SK-N-SH treated with all-trans-retinoic acid at 6 μM for 48 hours (cell line): ENCODE measurements around the gene CETN2.

Experiments used
- ATAC-seq: fragments of 200-7000 bp; cut with Tn5 transposase; 3 replicates; pipeline ENCODE4 v1.9.1; 2020; ENCODE audit warnings: mild to moderate bottlenecking, moderate library complexity
- ARNTL ChIP-seq: fragments of 450-650 bp; formaldehyde crosslinking; IDR thresholded peaks from 2 replicates; pipeline ENCODE4 v1.5.0; 2020; ENCODE audit warnings: low read depth, mild to moderate bottlenecking, moderate library complexity, borderline replicate concordance
- BACH2 ChIP-seq: fragments of 250-450 bp; sonication (Bioruptor Pico); IDR thresholded peaks from 2 replicates; pipeline ENCODE4 v1.9.0; 2021; ENCODE audit warnings: mild to moderate bottlenecking, borderline replicate concordance
- CSDC2 ChIP-seq: fragments of 250-450 bp; sonication (Bioruptor Pico); IDR thresholded peaks from 2 replicates; pipeline ENCODE4 v1.5.0; 2020; ENCODE audit warnings: mild to moderate bottlenecking, moderate library complexity
- ESRRG ChIP-seq: fragments of 250-450 bp; sonication (Bioruptor Pico); IDR thresholded peaks from 2 replicates; pipeline ENCODE4 v1.6.1; 2021; ENCODE audit warnings: mild to moderate bottlenecking
- GLIS3 ChIP-seq: fragments of 250-450 bp; sonication (Bioruptor Pico); IDR thresholded peaks from 2 replicates; pipeline ENCODE4 v1.5.0; 2020; ENCODE audit warnings: mild to moderate bottlenecking, moderate library complexity
- OSR1 ChIP-seq: fragments of 250-450 bp; sonication (Bioruptor Pico); IDR thresholded peaks from 2 replicates; pipeline ENCODE4 v1.8.0; 2022; ENCODE audit warnings: moderate library complexity, mild to moderate bottlenecking, inconsistent platforms
- PPARA ChIP-seq: fragments of 250-450 bp; sonication (Bioruptor Pico); IDR thresholded peaks from 2 replicates; pipeline ENCODE4 v1.5.0; 2020; ENCODE audit warnings: mild to moderate bottlenecking, borderline replicate concordance
- RARB ChIP-seq: fragments of 250-450 bp; sonication (Bioruptor Pico); IDR thresholded peaks from 2 replicates; pipeline ENCODE4 v1.8.0; 2021; ENCODE audit warnings: mild to moderate bottlenecking, moderate library complexity
- SNAI2 ChIP-seq: fragments of 250-450 bp; sonication (Bioruptor Pico); IDR thresholded peaks from 2 replicates; pipeline ENCODE4 v1.5.0; 2020; ENCODE audit warnings: mild to moderate bottlenecking, moderate library complexity
- TCF4 ChIP-seq: fragments of 250-450 bp; sonication (Bioruptor Pico); IDR thresholded peaks from 2 replicates; pipeline ENCODE4 v1.8.0; 2021; ENCODE audit warnings: mild to moderate bottlenecking, moderate library complexity, borderline replicate concordance
- TOX ChIP-seq: fragments of 250-450 bp; sonication (Bioruptor Pico); IDR thresholded peaks from 2 replicates; pipeline ENCODE4 v1.8.0; 2021; ENCODE audit warnings: mild to moderate bottlenecking, moderate library complexity, borderline replicate concordance
- ZC3H10 ChIP-seq: fragments of 250-450 bp; sonication (Bioruptor Pico); IDR thresholded peaks from 2 replicates; pipeline ENCODE4 v1.5.1; 2021; ENCODE audit warnings: mild to moderate bottlenecking, moderate library complexity
- ZFP3 ChIP-seq: fragments of 250-450 bp; sonication (Bioruptor Pico); IDR thresholded peaks from 2 replicates; pipeline ENCODE4 v1.5.0; 2020; ENCODE audit warnings: mild to moderate bottlenecking, moderate library complexity
- ZNF565 ChIP-seq: fragments of 450-650 bp; formaldehyde crosslinking; conservative IDR thresholded peaks from 2 replicates; pipeline ENCODE4 v1.5.0; 2020; ENCODE audit warnings: low read depth, mild to moderate bottlenecking, moderate library complexity
- ZNF70 ChIP-seq: fragments of 450-650 bp; formaldehyde crosslinking; IDR thresholded peaks from 2 replicates; pipeline ENCODE4 v1.5.0; 2020; ENCODE audit warnings: mild to moderate bottlenecking, moderate library complexity
- ZNF8 ChIP-seq: fragments of 450-650 bp; formaldehyde crosslinking; IDR thresholded peaks from 2 replicates; pipeline ENCODE4 v1.5.0; 2020; ENCODE audit warnings: mild to moderate bottlenecking, moderate library complexity
- TF ChIP-seq, protein P1 (sequence below): fragments of 250-450 bp; sonication (Bioruptor Pico); IDR thresholded peaks from 2 replicates; pipeline ENCODE4 v1.5.1; 2020; ENCODE audit warnings: low read depth, mild to moderate bottlenecking, moderate library complexity
- TF ChIP-seq, protein P2 (sequence below): fragments of 250-450 bp; sonication (Bioruptor Pico); IDR thresholded peaks from 2 replicates; pipeline ENCODE4 v1.8.0; 2020; ENCODE audit warnings: mild to moderate bottlenecking, moderate library complexity, borderline replicate concordance
- TF ChIP-seq, protein P3 (sequence below): fragments of 250-450 bp; sonication (Bioruptor Pico); IDR thresholded peaks from 2 replicates; pipeline ENCODE4 v1.5.0; 2020; ENCODE audit warnings: mild to moderate bottlenecking, moderate library complexity
- TF ChIP-seq, protein P4 (sequence below): fragments of 250-450 bp; sonication (Bioruptor Pico); IDR thresholded peaks from 2 replicates; pipeline ENCODE4 v1.8.0; 2021; ENCODE audit warnings: low read depth, mild to moderate bottlenecking, moderate library complexity, borderline replicate concordance

The CETN2 gene

DNA sequence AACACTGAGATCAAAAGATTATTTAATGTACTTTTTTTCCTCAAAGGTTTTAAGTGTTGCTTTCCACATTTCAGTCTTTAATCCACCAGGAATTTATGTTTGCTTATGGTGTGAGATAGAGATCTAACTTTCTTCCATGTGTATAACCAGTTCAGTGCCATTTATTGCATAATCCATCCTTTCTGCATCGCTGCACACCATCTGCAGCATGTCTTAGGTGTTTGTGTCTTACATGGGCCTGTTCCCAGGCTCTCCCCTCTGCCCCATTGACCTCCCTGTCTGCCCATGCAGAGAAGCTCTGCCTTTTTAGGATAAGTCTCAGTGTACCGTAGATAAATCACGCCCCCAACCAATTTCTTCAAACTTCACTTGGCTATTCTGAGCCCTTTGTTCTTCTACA is 30.6 kb upstream of the CETN2 start:
- no peak for TF ChIP-seq CSDC2 (CRISPR knock-in tag)
- no peak for TF ChIP-seq ZNF70
- TF ChIP-seq OSR1 (CRISPR knock-in tag): no peak
- no peak for ATAC-seq

DNA sequence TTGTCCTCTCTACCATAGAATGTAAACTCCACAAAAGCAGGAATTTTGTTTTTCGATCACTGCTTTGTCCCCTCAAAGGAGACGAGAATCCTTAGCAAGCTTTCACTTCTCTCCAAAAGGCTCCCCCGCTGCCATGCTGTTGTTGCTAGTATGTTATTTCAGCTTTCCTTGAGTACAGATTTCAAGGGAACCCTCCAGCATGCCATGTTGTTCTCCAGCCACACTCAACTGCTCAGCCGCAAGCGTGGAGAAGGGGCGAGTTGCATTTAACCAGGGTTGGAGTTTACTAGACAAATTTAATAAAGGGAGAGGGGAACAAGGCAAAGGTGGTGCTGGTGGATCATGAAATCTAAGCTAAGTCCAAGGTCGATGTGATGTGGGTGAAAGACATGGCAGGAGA is 23.4 kb upstream of the CETN2 start:
- TF ChIP-seq GLIS3 (CRISPR knock-in tag) (no peak), ZNF70 (no peak), TOX (no peak), TCF4 (CRISPR knock-in tag) (no peak), ARNTL (CRISPR knock-in tag) (no peak), OSR1 (CRISPR knock-in tag) (no peak), CSDC2 (CRISPR knock-in tag) (no peak), SNAI2 (CRISPR knock-in tag) (no peak), BACH2 (CRISPR knock-in tag) (no peak)
- TF ChIP-seq, protein P1, sequence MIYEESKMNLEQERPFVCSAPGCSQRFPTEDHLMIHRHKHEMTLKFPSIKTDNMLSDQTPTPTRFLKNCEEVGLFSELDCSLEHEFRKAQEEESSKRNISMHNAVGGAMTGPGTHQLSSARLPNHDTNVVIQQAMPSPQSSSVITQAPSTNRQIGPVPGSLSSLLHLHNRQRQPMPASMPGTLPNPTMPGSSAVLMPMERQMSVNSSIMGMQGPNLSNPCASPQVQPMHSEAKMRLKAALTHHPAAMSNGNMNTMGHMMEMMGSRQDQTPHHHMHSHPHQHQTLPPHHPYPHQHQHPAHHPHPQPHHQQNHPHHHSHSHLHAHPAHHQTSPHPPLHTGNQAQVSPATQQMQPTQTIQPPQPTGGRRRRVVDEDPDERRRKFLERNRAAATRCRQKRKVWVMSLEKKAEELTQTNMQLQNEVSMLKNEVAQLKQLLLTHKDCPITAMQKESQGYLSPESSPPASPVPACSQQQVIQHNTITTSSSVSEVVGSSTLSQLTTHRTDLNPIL (CRISPR knock-in tag): no peak
- TF ChIP-seq, protein P2, sequence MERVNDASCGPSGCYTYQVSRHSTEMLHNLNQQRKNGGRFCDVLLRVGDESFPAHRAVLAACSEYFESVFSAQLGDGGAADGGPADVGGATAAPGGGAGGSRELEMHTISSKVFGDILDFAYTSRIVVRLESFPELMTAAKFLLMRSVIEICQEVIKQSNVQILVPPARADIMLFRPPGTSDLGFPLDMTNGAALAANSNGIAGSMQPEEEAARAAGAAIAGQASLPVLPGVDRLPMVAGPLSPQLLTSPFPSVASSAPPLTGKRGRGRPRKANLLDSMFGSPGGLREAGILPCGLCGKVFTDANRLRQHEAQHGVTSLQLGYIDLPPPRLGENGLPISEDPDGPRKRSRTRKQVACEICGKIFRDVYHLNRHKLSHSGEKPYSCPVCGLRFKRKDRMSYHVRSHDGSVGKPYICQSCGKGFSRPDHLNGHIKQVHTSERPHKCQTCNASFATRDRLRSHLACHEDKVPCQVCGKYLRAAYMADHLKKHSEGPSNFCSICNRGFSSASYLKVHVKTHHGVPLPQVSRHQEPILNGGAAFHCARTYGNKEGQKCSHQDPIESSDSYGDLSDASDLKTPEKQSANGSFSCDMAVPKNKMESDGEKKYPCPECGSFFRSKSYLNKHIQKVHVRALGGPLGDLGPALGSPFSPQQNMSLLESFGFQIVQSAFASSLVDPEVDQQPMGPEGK (CRISPR knock-in tag): no peak
- ATAC-seq: no peak

DNA sequence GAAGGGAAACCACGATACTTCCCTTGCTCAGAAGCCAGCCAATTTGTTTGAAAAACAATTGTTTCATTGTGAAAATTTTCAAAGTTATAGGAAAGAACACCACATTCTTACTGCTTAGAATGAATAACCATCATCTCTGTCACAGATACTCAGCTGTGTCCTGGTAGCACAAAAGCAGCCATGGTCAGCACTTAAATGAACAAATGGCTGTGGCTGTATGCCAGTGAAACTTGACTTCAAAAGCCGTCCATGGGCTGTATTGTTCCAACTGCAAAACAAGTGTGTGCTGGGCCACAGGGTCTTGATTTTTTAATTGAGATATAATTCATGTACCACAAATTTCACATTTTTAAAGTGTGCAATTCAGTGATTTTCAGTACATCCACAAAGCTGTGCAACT is 19.9 kb upstream of the CETN2 start:
- no peak for ATAC-seq
- TF ChIP-seq ESRRG: no peak
- no peak for TF ChIP-seq ZFP3 (CRISPR knock-in tag)
- no peak for TF ChIP-seq TOX
- no peak for TF ChIP-seq ARNTL (CRISPR knock-in tag)
- TF ChIP-seq RARB: no peak
- TF ChIP-seq TCF4 (CRISPR knock-in tag): no peak
- TF ChIP-seq PPARA: no peak
- TF ChIP-seq ZNF70: no peak
- TF ChIP-seq, protein P3, sequence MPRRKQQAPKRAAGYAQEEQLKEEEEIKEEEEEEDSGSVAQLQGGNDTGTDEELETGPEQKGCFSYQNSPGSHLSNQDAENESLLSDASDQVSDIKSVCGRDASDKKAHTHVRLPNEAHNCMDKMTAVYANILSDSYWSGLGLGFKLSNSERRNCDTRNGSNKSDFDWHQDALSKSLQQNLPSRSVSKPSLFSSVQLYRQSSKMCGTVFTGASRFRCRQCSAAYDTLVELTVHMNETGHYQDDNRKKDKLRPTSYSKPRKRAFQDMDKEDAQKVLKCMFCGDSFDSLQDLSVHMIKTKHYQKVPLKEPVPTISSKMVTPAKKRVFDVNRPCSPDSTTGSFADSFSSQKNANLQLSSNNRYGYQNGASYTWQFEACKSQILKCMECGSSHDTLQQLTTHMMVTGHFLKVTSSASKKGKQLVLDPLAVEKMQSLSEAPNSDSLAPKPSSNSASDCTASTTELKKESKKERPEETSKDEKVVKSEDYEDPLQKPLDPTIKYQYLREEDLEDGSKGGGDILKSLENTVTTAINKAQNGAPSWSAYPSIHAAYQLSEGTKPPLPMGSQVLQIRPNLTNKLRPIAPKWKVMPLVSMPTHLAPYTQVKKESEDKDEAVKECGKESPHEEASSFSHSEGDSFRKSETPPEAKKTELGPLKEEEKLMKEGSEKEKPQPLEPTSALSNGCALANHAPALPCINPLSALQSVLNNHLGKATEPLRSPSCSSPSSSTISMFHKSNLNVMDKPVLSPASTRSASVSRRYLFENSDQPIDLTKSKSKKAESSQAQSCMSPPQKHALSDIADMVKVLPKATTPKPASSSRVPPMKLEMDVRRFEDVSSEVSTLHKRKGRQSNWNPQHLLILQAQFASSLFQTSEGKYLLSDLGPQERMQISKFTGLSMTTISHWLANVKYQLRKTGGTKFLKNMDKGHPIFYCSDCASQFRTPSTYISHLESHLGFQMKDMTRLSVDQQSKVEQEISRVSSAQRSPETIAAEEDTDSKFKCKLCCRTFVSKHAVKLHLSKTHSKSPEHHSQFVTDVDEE (CRISPR knock-in tag): no peak
- no peak for TF ChIP-seq ZNF8 (CRISPR knock-in tag)
- TF ChIP-seq BACH2 (CRISPR knock-in tag): no peak
- TF ChIP-seq ZNF565 (CRISPR knock-in tag): no peak
- TF ChIP-seq, protein P1 (CRISPR knock-in tag): no peak
- no peak for TF ChIP-seq SNAI2 (CRISPR knock-in tag)
- TF ChIP-seq, protein P2 (CRISPR knock-in tag): no peak
- no peak for TF ChIP-seq CSDC2 (CRISPR knock-in tag)
- TF ChIP-seq, protein P4, sequence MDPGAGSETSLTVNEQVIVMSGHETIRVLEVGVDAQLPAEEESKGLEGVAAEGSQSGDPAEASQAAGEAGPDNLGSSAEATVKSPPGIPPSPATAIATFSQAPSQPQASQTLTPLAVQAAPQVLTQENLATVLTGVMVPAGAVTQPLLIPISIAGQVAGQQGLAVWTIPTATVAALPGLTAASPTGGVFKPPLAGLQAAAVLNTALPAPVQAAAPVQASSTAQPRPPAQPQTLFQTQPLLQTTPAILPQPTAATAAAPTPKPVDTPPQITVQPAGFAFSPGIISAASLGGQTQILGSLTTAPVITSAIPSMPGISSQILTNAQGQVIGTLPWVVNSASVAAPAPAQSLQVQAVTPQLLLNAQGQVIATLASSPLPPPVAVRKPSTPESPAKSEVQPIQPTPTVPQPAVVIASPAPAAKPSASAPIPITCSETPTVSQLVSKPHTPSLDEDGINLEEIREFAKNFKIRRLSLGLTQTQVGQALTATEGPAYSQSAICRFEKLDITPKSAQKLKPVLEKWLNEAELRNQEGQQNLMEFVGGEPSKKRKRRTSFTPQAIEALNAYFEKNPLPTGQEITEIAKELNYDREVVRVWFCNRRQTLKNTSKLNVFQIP: no peak
- TF ChIP-seq ZC3H10 (CRISPR knock-in tag): no peak
